Brain microvascular endothelial cell (primary cell): ENCODE measurements around the gene KMT5C.

Source experiments
- DNase-seq: peaks from one replicate; pipeline ENCODE4 v3.0.0-alpha.2; 2020
- H3K27ac ChIP-seq: fragments of 250-450 bp; sonication (Bioruptor Pico); 2 replicates; pipeline ENCODE4 v1.5.1; 2020; ENCODE audit warnings: mild to moderate bottlenecking, moderate library complexity
- H3K27me3 ChIP-seq: fragments of 250-450 bp; sonication (Bioruptor Pico); replicated peaks from 2 replicates; pipeline ENCODE4 v1.5.1; 2020; ENCODE audit warnings: mild to moderate bottlenecking
- H3K36me3 ChIP-seq: fragments of 250-450 bp; sonication (Bioruptor Pico); replicated peaks from 2 replicates; pipeline ENCODE4 v1.5.1; 2020; ENCODE audit warnings: mild to moderate bottlenecking
- H3K4me3 ChIP-seq: 2 replicates; pipeline ENCODE4 v1.5.1; 2011; ENCODE audit warnings: low read depth, mild to moderate bottlenecking, control low read depth, low read length, moderate library complexity
- in situ Hi-C: cut with HindIII; loops from 2 replicates; pipeline ENCODE4 v1.10.0; 2017; ENCODE audit warnings: low sequenced_read_pairs, low pct_ligation_motif_present
- TF ChIP-seq, protein P1 (sequence below): IDR thresholded peaks from 2 replicates; pipeline ENCODE4 v1.5.1; 2011; ENCODE audit warnings: low read depth, mild to moderate bottlenecking, moderate library complexity, low read length, control low read depth, inconsistent platforms; ENCODE audit errors: missing control alignments

Gene KMT5C

GRCh38 chr19:55341595-55342531 is 2.2 kb downstream of the KMT5C start:
- in situ Hi-C loops = no loop called here
- H3K36me3 ChIP-seq = no peaks in the 10 kb centered on the region
- no peak for DNase-seq

DNA sequence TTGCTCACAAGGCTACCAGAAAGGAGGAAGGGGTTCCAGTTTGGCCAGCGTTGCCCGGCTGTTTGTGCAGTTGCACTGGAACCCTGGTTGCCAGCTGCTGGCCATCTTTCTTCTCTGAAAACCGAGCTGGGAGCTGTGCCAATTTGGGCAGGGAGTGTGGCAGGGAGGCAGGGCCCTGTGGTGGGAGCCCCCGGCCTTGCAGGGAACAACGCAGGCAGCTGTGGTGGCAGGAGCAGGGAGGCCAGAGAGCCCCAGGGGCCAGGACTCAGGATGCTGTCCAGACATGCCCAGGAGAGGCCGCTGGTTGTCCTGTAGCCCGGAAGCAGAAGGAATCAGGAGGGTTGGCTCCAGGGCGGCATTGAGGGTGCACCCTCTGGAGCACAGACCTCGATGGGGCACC is 4.8 kb downstream of the KMT5C start:
- no peaks in the 10 kb centered on the region for H3K27me3 ChIP-seq
- H3K27ac ChIP-seq = no peak overlapping the region
- no peaks in the 10 kb centered on the region for H3K36me3 ChIP-seq
- no peak overlapping the region for H3K4me3 ChIP-seq
- no peak for DNase-seq
- in situ Hi-C loops = no loop called here
- TF ChIP-seq, protein P1, sequence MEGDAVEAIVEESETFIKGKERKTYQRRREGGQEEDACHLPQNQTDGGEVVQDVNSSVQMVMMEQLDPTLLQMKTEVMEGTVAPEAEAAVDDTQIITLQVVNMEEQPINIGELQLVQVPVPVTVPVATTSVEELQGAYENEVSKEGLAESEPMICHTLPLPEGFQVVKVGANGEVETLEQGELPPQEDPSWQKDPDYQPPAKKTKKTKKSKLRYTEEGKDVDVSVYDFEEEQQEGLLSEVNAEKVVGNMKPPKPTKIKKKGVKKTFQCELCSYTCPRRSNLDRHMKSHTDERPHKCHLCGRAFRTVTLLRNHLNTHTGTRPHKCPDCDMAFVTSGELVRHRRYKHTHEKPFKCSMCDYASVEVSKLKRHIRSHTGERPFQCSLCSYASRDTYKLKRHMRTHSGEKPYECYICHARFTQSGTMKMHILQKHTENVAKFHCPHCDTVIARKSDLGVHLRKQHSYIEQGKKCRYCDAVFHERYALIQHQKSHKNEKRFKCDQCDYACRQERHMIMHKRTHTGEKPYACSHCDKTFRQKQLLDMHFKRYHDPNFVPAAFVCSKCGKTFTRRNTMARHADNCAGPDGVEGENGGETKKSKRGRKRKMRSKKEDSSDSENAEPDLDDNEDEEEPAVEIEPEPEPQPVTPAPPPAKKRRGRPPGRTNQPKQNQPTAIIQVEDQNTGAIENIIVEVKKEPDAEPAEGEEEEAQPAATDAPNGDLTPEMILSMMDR = peak; percentile 10

More at GRCh38 chr19:55341595-55342531, 2.2 kb downstream of the KMT5C start:
- Histone ChIP-seq H3K27ac (no peak overlapping the region), H3K27me3 (no peaks in the 10 kb centered on the region), H3K4me3 (no peak overlapping the region)
- TF ChIP-seq, protein P1 = no peak

DNA sequence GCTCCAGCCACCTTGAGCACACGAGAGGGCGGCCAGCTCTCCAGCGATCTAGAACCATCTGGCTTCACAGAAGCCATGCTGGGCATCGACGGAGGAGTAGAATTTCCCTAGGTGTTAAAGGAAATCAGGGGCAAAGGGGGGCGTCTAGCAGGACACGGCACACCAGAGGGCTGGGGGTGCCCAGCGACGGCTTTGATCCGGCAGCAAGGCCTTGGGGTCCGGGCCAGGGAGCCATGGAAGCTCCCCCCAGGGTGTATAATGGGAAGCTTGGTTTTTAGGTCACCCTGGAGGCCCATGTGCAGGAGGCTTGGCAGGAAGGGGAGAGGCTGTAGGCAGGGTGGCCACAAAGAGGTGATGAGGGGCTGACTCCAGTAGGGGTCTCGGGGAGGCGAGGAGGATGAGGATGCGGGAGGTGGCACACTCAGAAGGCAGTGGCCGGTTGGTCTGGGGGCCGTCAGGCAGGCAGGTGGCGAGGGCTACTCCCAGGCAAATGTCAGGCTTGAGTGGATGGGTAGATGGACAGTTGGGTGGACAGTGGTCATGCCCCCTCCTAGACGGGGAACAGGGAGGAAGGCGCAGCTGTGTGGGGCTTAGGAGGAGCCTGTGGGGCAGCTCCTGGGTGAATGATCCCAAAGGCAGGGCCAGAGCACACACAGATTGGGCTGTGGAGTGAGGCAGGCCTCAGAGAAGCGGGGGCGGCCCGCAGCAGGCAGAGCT is 5.6 kb downstream of the KMT5C start:
- H3K27me3 ChIP-seq = no peaks in the 10 kb centered on the region
- H3K36me3 ChIP-seq = no peaks in the 10 kb centered on the region
- in situ Hi-C loops = no loop called here
- TF ChIP-seq, protein P1 = no peak
- no peak for DNase-seq
- H3K27ac ChIP-seq = no peak overlapping the region
- H3K4me3 ChIP-seq = no peak overlapping the region

- no peak overlapping the region for H3K4me3 ChIP-seq
- H3K27me3 ChIP-seq = no peaks in the 10 kb centered on the region
- TF ChIP-seq, protein P1 = no peak
- H3K27ac ChIP-seq = no peak overlapping the region
- H3K36me3 ChIP-seq = no peaks in the 10 kb centered on the region
- in situ Hi-C loops = no loop called here
- no peak for DNase-seq
Measured at GRCh38 chr19:55345818-55346724, 6.4 kb downstream of the KMT5C start.

DNA sequence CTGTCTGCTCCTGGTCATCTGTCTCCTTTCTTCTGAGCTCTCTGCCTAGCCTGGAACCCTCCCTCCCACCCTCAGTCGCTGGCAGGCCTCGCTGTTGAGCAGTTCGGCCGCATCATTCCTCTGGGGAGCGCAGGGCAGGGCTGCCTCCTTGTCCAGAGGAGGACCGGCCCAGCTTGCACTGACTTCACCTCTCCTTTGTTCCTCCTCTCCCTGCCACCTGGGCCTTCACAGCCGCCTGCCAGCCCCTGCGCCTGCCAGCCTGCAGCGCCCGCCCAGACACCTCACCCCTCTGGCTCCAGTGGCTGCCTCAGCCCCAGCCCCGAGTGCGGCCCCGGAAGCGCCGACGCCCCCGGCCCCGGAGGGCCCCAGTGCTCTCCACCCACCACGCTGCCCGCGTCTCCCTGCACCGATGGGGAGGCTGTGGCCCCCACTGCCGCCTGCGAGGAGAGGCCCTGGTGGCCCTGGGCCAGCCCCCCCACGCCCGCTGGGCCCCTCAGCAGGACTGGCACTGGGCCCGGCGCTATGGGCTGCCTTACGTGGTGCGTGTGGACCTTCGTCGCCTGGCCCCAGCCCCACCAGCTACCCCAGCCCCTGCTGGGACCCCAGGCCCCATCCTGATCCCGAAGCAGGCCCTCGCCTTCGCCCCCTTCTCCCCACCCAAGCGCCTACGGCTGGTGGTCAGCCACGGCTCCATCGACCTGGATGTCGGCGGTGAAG is 7.2 kb downstream of the KMT5C start:
- DNase-seq = no peak
- in situ Hi-C loops = no loop called here
- H3K27me3 ChIP-seq = no peaks in the 10 kb centered on the region

More for the DNA sequence above, 7.2 kb downstream of the KMT5C start:
- Histone ChIP-seq H3K36me3 (no peaks in the 10 kb centered on the region), H3K4me3 (no peak overlapping the region), H3K27ac (no peak overlapping the region)
- TF ChIP-seq, protein P1 = no peak
